GM13976 (cell line): ENCODE measurements around the gene ADSS1.

ENCODE experiments used
- DNase-seq: peaks from one replicate; pipeline ENCODE4 v3.0.0; 2012; ENCODE audit warnings: low spot score
- in situ Hi-C: fragments of 300-500 bp; cut with MboI; formaldehyde crosslinking; loops from one replicate; pipeline ENCODE4 v1.12.0; 2022; ENCODE audit warnings: low sequenced_read_pairs, mixed read lengths, inconsistent platforms; ENCODE audit not compliant: unreplicated experiment
- TF ChIP-seq, protein P1 (sequence below): IDR thresholded peaks from 2 replicates; pipeline ENCODE4 v1.5.1; 2012; ENCODE audit warnings: borderline replicate concordance, mild to moderate bottlenecking; ENCODE audit not compliant: insufficient read depth; ENCODE audit errors: extremely low read depth, missing control alignments, control extremely low read depth

The ADSS1 gene

GRCh38 chr14:104704252-104704651 is 19.8 kb upstream of the ADSS1 start:
- no peak for DNase-seq
- in situ Hi-C loops: loop anchor here (10.0 kb wide), 1 partner anchor 59 kb away; no protein-coding TSS in a partner anchor
- TF ChIP-seq, protein P1, sequence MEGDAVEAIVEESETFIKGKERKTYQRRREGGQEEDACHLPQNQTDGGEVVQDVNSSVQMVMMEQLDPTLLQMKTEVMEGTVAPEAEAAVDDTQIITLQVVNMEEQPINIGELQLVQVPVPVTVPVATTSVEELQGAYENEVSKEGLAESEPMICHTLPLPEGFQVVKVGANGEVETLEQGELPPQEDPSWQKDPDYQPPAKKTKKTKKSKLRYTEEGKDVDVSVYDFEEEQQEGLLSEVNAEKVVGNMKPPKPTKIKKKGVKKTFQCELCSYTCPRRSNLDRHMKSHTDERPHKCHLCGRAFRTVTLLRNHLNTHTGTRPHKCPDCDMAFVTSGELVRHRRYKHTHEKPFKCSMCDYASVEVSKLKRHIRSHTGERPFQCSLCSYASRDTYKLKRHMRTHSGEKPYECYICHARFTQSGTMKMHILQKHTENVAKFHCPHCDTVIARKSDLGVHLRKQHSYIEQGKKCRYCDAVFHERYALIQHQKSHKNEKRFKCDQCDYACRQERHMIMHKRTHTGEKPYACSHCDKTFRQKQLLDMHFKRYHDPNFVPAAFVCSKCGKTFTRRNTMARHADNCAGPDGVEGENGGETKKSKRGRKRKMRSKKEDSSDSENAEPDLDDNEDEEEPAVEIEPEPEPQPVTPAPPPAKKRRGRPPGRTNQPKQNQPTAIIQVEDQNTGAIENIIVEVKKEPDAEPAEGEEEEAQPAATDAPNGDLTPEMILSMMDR: no peak

DNA sequence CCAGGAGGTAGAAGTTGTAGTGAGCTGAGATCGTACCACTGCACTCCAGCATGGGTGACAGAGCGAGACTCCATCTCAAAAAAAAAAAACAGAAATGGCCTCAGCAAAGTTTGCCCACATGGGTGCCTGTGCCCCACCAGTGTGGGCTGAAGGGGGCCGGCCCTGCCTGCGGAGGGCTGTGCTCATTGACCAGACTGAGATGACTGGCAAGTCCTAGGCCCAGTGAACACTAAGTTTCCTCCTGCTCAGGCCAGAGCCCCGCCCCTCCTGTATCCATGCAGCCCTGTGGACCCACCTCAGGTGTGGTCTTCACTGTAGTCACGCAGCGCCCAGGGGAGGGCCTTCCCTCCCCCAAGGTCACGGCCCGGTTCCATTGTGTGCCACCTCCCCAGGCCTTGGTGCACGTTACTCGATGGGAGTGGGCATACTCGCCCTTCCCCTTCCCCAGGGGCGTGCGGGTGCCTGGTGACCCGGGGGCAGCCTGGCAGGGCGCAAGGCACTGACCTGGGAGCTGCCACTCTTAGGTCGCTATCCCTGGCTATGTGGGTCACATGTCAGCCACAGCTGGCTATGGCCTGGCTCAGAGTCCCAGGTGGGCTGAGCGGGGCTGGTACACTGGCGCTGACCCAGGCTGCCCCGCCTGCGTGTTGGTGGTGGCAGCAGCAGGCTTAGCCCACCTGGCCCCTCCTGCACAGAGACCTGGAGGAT is 18.5 kb upstream of the ADSS1 start:
- in situ Hi-C loops: loop anchor here (10.0 kb wide), 1 partner anchor 61 kb away; no protein-coding TSS in a partner anchor
- TF ChIP-seq, protein P1: no peak

DNA sequence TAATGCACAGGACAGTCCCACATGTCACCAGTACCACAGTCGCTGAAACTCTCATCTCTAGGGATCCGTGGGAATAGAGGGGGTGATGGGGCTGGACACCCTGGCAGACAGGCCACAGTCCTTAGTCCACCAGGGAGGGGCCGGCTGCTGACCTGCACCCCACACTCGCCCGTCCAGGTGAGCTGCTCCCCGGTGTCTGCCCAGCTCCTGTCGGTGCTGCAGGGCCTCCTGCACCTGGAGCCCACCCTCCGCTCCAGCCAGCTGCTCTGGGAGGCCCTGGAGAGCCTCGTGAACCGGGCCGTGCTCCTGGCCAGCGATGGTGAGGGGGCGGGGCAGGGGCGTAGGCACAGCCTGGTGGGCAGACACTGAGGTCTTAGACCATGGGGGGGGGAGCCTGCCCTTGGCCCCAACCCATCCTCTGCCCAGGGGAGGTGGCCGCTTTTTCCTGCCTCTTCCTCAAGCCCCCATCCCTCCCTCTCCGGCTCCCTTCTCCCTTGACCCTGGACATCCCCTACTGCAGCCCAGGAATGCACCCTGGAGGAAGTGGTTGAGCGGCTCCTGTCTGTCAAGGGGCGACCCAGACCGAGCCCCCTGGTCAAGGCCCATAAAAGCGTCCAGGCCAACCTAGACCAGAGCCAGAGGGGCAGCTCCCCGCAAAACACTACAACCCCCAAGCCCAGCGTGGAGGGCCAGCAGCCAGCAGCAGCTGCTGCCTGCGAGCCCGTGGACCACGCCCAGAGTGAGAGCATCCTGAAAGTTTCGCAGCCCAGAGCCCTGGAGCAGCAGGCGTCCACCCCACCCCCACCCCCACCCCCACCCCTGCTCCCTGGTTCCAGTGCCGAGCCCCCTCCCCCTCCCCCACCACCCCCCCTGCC is 17.1 kb upstream of the ADSS1 start:
- TF ChIP-seq, protein P1: no peak
- no peak for DNase-seq
- in situ Hi-C loops: loop anchor here (10.0 kb wide), 1 partner anchor 62 kb away; no protein-coding TSS in a partner anchor

More for the DNA sequence above, 18.5 kb upstream of the ADSS1 start:
- DNase-seq: no peak

GRCh38 chr14:104707608-104708595 is 16.1 kb upstream of the ADSS1 start:
- TF ChIP-seq, protein P1: no peak
- DNase-seq: no peak
- in situ Hi-C loops: loop anchor here (10.0 kb wide), 1 partner anchor 63 kb away; no protein-coding TSS in a partner anchor

- TF ChIP-seq, protein P1: peak; percentile 98
- peak; percentile 96 for DNase-seq
- in situ Hi-C loops: loop anchor here (10.0 kb wide), 1 partner anchor 64 kb away; no protein-coding TSS in a partner anchor
Measured at GRCh38 chr14:104708606-104709268, 15.3 kb upstream of the ADSS1 start.
